Tibial artery (tissue), 4 donors: ENCODE data around the gene NBEAL1.

Experiments
- DNase-seq, 2 donors: peaks; one replicate each; pipeline ENCODE4 v3.0.0-alpha.2; 2019
- H3K27ac ChIP-seq, 2 donors: fragments of 200-600 bp; sonication (generic) in 1 of 2; 1 replicate in 1 of 2; 2 replicates in 1 of 2; pipeline ENCODE4 v1.5.1; 2018 to 2019; ENCODE audit warnings: mild to moderate bottlenecking in 1 of 2
- H3K27me3 ChIP-seq, 2 donors: fragments of 200-600 bp; sonication (generic) in 1 of 2; one replicate each; pipeline versions ENCODE4 v1.5.1 to v1.6.0; 2016 to 2019
- H3K36me3 ChIP-seq, 3 donors: fragments of 200-600 bp; sonication (generic) in 2 of 3; one replicate each; pipeline ENCODE4 v1.5.1; 2016 to 2019; ENCODE audit warnings: mild to moderate bottlenecking in 2 of 3
- H3K4me1 ChIP-seq, 4 donors: fragments of 200-600 bp; sonication (generic) in 2 of 4; 1 replicate in 3 of 4; 2 replicates in 1 of 4; pipeline ENCODE4 v1.5.1; 2016 to 2019
- H3K4me3 ChIP-seq, 2 donors: fragments of 200-600 bp; sonication (generic) in 1 of 2; 1 replicate in 1 of 2; 2 replicates in 1 of 2; pipeline ENCODE4 v1.5.1; 2018 to 2019; ENCODE audit warnings: mild to moderate bottlenecking in 2 of 2
- H3K9me3 ChIP-seq, 3 donors: fragments of 200-600 bp; sonication (generic) in 1 of 3; one replicate each; pipeline ENCODE4 v1.5.1; 2016 to 2019
- intact Hi-C: fragments of 100-400 bp; cut with DNase I; formaldehyde crosslinking; loops from one replicate; pipeline ENCODE4 v1.15.0; 2023; ENCODE audit warnings: low total_unique reads
- TF ChIP-seq, protein P1 (sequence below), 2 experiments: fragments of 200-600 bp in 1 of 2; fragments of 450-650 bp in 1 of 2; IDR thresholded peaks; one replicate each; pipeline ENCODE4 v1.5.1; 2017 to 2019; ENCODE audit warnings: antibody characterized with exemption in 2 of 2, mild to moderate bottlenecking in 1 of 2, moderate library complexity in 1 of 2

Gene NBEAL1

GRCh38 chr2:203018181-203018580 is 3.5 kb downstream of the NBEAL1 start:
- intact Hi-C loops: loop anchor here (10.0 kb wide), 1 partner anchor 383 kb away; the partner anchor contains the start of gene FAM117B
- no peak for DNase-seq
- H3K4me1 ChIP-seq: peaks cover 0 to 40% (median 8%) of the 10 kb centered on the region in 4 donors
- H3K27me3 ChIP-seq: no peaks in the 10 kb centered on the region
- H3K4me3 ChIP-seq: peak overlapping the region; percentile 91 to 92
- peak overlapping the region; percentile 94 to 97 for H3K27ac ChIP-seq
- no peaks in the 10 kb centered on the region for H3K9me3 ChIP-seq
- TF ChIP-seq, protein P1, sequence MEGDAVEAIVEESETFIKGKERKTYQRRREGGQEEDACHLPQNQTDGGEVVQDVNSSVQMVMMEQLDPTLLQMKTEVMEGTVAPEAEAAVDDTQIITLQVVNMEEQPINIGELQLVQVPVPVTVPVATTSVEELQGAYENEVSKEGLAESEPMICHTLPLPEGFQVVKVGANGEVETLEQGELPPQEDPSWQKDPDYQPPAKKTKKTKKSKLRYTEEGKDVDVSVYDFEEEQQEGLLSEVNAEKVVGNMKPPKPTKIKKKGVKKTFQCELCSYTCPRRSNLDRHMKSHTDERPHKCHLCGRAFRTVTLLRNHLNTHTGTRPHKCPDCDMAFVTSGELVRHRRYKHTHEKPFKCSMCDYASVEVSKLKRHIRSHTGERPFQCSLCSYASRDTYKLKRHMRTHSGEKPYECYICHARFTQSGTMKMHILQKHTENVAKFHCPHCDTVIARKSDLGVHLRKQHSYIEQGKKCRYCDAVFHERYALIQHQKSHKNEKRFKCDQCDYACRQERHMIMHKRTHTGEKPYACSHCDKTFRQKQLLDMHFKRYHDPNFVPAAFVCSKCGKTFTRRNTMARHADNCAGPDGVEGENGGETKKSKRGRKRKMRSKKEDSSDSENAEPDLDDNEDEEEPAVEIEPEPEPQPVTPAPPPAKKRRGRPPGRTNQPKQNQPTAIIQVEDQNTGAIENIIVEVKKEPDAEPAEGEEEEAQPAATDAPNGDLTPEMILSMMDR (IDR thresholded peaks at IDR 0.05): no peak
- no peaks in the 10 kb centered on the region for H3K36me3 ChIP-seq

- TF ChIP-seq, protein P1 (IDR thresholded peaks at IDR 0.05): peak in 1 of 2 experiments; percentile 14
- no peaks in the 10 kb centered on the region for H3K9me3 ChIP-seq
- no peaks in the 10 kb centered on the region for H3K27me3 ChIP-seq
- peak overlapping the region; percentile 94 to 97 for H3K27ac ChIP-seq
- no peak for DNase-seq
- intact Hi-C loops: loop anchor here (10.0 kb wide), 1 partner anchor 384 kb away; the partner anchor contains the start of gene FAM117B
- H3K4me3 ChIP-seq: peak overlapping the region; percentile 91 to 92
- H3K4me1 ChIP-seq: peaks cover 0 to 50% (median 8%) of the 10 kb centered on the region in 4 donors
- H3K36me3 ChIP-seq: no peaks in the 10 kb centered on the region
These were observed 4.5 kb downstream of the NBEAL1 start for GRCh38 chr2:203019142-203019541.

GRCh38 chr2:203021991-203022390 is 7.3 kb downstream of the NBEAL1 start:
- Histone ChIP-seq H3K4me3 (peak overlapping the region; percentile 29 to 91), H3K27me3 (no peaks in the 10 kb centered on the region), H3K4me1 (peaks cover 0 to 60% (median 20%) of the 10 kb centered on the region in 4 donors), H3K27ac (peak overlapping the region; percentile 65 to 94), H3K36me3 (no peaks in the 10 kb centered on the region), H3K9me3 (no peaks in the 10 kb centered on the region)
- TF ChIP-seq, protein P1 (IDR thresholded peaks at IDR 0.05): no peak
- intact Hi-C loops: no loop called here
- DNase-seq: no peak

GRCh38 chr2:203022751-203023150 is 8.1 kb downstream of the NBEAL1 start:
- Histone ChIP-seq H3K4me1 (peaks cover 0 to 66% (median 20%) of the 10 kb centered on the region in 4 donors), H3K4me3 (peak overlapping the region; percentile 29 to 91), H3K27me3 (no peaks in the 10 kb centered on the region), H3K27ac (peak overlapping the region; percentile 65 to 94), H3K36me3 (no peaks in the 10 kb centered on the region), H3K9me3 (no peaks in the 10 kb centered on the region)
- no peak for DNase-seq
- TF ChIP-seq, protein P1 (IDR thresholded peaks at IDR 0.05): no peak
- intact Hi-C loops: no loop called here

- Histone ChIP-seq H3K27ac (peak overlapping the region; percentile 27 to 52), H3K4me1 (peaks cover 0 to 78% (median 18%) of the 10 kb centered on the region in 4 donors), H3K27me3 (no peaks in the 10 kb centered on the region), H3K9me3 (no peaks in the 10 kb centered on the region), H3K36me3 (no peaks in the 10 kb centered on the region), H3K4me3 (no peak overlapping the region)
- TF ChIP-seq, protein P1 (IDR thresholded peaks at IDR 0.05): no peak
- DNase-seq: no peak
- intact Hi-C loops: no loop called here
These were observed 10.9 kb downstream of the NBEAL1 start for GRCh38 chr2:203025592-203025991.

GRCh38 chr2:203030545-203030944 is 15.9 kb downstream of the NBEAL1 start:
- no peak for DNase-seq
- no peak overlapping the region for H3K27ac ChIP-seq
- no peaks in the 10 kb centered on the region for H3K27me3 ChIP-seq
- TF ChIP-seq, protein P1 (IDR thresholded peaks at IDR 0.05): no peak
- H3K9me3 ChIP-seq: no peaks in the 10 kb centered on the region
- intact Hi-C loops: no loop called here
- H3K36me3 ChIP-seq: no peaks in the 10 kb centered on the region
- peaks cover 0 to 87% (median 22%) of the 10 kb centered on the region in 4 donors for H3K4me1 ChIP-seq
- no peak overlapping the region for H3K4me3 ChIP-seq
